NCI-H1092 treated with DMSO at 0.1 percent for 48 hours (cell line): ENCODE results near the gene ARHGAP25.

Experiments
- DNase-seq: peaks from one replicate; lab custom pipeline; 2025; lab: John Stamatoyannopoulos, UW

Gene ARHGAP25

GRCh38 chr2:68767031-68767961 is 32.7 kb downstream of the ARHGAP25 start:
- no peak for DNase-seq

- no peak for DNase-seq
Observed at GRCh38 chr2:68767996-68768395, 33.4 kb downstream of the ARHGAP25 start.

GRCh38 chr2:68768461-68768860 is 33.9 kb downstream of the ARHGAP25 start:
- no peak for DNase-seq

- no peak for DNase-seq
Observed at GRCh38 chr2:68768951-68769350, 34.3 kb downstream of the ARHGAP25 start.

GRCh38 chr2:68769586-68770270 is 35.1 kb downstream of the ARHGAP25 start:
- DNase-seq: no peak

- no peak for DNase-seq
Observed at GRCh38 chr2:68770271-68771111, 35.9 kb downstream of the ARHGAP25 start.

GRCh38 chr2:68771211-68771751 is 36.7 kb downstream of the ARHGAP25 start:
- DNase-seq: no peak

GRCh38 chr2:68772109-68772508 is 37.5 kb downstream of the ARHGAP25 start:
- DNase-seq: no peak

GRCh38 chr2:68774569-68775271 is 40.1 kb downstream of the ARHGAP25 start:
- no peak for DNase-seq

GRCh38 chr2:68775272-68775842 is 40.7 kb downstream of the ARHGAP25 start:
- DNase-seq: no peak

GRCh38 chr2:68776124-68776523 is 41.5 kb downstream of the ARHGAP25 start:
- DNase-seq: no peak

GRCh38 chr2:68779595-68779994 is 45.0 kb downstream of the ARHGAP25 start:
- DNase-seq: no peak

GRCh38 chr2:68784188-68784587 is 49.6 kb downstream of the ARHGAP25 start:
- DNase-seq: no peak

- DNase-seq: no peak
Observed at GRCh38 chr2:68784915-68785314, 50.3 kb downstream of the ARHGAP25 start.

GRCh38 chr2:68787356-68787755 is 52.7 kb downstream of the ARHGAP25 start:
- no peak for DNase-seq

GRCh38 chr2:68789603-68790002 is 55.0 kb downstream of the ARHGAP25 start:
- DNase-seq: no peak

GRCh38 chr2:68790600-68790999 is 56.0 kb downstream of the ARHGAP25 start:
- no peak for DNase-seq

- no peak for DNase-seq
Observed at GRCh38 chr2:68791914-68792313, 57.3 kb downstream of the ARHGAP25 start.

GRCh38 chr2:68792751-68793150 is 58.1 kb downstream of the ARHGAP25 start:
- DNase-seq: no peak

- DNase-seq: no peak
Observed at GRCh38 chr2:68796295-68796905, 61.8 kb downstream of the ARHGAP25 start.

- DNase-seq: no peak
Observed at GRCh38 chr2:68798569-68798968, 64.0 kb downstream of the ARHGAP25 start.
